ENCODE data around the gene NDRG4.

The NDRG4 gene, protein sequence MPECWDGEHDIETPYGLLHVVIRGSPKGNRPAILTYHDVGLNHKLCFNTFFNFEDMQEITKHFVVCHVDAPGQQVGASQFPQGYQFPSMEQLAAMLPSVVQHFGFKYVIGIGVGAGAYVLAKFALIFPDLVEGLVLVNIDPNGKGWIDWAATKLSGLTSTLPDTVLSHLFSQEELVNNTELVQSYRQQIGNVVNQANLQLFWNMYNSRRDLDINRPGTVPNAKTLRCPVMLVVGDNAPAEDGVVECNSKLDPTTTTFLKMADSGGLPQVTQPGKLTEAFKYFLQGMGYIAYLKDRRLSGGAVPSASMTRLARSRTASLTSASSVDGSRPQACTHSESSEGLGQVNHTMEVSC

DNA sequence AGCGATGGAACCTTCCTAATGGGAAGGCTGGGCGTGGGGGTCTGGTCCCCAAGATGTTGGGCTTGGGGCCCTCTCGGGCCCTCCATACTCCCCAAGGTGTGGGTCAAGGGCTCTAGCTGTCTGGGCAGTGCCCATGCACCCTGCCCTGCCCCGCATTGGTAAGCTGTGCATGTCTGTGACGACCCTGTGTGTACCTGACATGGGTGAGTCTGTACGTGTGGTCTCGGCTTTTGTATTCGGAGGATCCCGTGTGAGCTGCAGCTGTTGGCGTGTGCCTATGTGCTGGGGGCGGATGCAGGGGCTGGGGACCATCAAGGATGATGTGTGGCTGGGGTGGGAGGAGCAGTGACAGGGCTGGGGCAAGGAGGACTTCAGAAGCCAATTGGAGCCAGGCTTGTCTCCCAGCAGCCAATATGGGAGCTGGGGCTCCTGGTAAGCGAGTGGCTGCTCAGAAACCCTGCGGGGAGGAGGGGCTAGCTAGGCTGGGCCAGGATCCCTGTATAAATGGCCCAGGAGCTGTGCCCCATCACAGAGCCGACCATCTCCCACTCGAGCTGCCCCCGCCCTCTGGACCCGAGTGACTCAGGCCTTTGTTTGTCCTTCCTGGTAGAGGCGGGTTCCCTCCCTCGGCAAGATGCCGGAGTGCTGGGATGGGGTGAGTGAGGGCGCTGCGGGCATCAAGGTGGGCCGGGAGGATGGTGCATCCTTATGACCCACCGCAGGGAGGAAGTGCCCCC is at the start of gene NDRG4:
NDRG4 (plus strand) TSS at position 529 of the 737 bp plus-strand sequence; CDS start at position 635, 106 bp downstream.
- Histone ChIP-seq H3K4me2 (ENCODE audit: low read length) (peak within 1 kb of the TSS; percentile 80), H3K27ac (ENCODE audit: low read depth, low read length) (no peak within 1 kb of the TSS), H3K9me2 (replicated peaks; ENCODE audit: control insufficient read depth, low read length) (no peaks in the 10 kb centered on the region), H3K4me3 (ENCODE audit: low read length) (peak within 1 kb of the TSS; percentile 63), H3F3A (ENCODE audit: control insufficient read depth, insufficient read depth) (0 out of 2 replicates have a peak, but pooled peaks cover 3% of the 10 kb centered on the region), H3K4me1 (ENCODE audit: control insufficient read depth, low read length) (peaks cover 20% of the 10 kb centered on the region), H3K27me3 (ENCODE audit: control insufficient read depth, low read length) (peaks cover 28% of the 10 kb centered on the region), H3K36me3 (ENCODE audit: control insufficient read depth, low read length) (no peaks in the 10 kb centered on the region), H4K20me1 (ENCODE audit: control insufficient read depth, insufficient read depth, low read depth, low read length) (peaks cover 4% of the 10 kb centered on the region; the same call in 1 of the 2 replicates), H3K9me3 (ENCODE audit: control insufficient read depth, insufficient read depth, low read length) (no peaks in the 10 kb centered on the region), H3K79me2 (ENCODE audit: control insufficient read depth, low read length) (no peaks in the 10 kb centered on the region)
- TF ChIP-seq, protein P1, sequence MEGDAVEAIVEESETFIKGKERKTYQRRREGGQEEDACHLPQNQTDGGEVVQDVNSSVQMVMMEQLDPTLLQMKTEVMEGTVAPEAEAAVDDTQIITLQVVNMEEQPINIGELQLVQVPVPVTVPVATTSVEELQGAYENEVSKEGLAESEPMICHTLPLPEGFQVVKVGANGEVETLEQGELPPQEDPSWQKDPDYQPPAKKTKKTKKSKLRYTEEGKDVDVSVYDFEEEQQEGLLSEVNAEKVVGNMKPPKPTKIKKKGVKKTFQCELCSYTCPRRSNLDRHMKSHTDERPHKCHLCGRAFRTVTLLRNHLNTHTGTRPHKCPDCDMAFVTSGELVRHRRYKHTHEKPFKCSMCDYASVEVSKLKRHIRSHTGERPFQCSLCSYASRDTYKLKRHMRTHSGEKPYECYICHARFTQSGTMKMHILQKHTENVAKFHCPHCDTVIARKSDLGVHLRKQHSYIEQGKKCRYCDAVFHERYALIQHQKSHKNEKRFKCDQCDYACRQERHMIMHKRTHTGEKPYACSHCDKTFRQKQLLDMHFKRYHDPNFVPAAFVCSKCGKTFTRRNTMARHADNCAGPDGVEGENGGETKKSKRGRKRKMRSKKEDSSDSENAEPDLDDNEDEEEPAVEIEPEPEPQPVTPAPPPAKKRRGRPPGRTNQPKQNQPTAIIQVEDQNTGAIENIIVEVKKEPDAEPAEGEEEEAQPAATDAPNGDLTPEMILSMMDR (IDR thresholded peaks at IDR 0.05; ENCODE audit: low read depth, low read length, poor library complexity, severe bottlenecking), result no peak
- no peak for TF ChIP-seq EZH2phosphoT487 (IDR thresholded peaks at IDR 0.05; ENCODE audit: borderline replicate concordance, low read length)

DNA sequence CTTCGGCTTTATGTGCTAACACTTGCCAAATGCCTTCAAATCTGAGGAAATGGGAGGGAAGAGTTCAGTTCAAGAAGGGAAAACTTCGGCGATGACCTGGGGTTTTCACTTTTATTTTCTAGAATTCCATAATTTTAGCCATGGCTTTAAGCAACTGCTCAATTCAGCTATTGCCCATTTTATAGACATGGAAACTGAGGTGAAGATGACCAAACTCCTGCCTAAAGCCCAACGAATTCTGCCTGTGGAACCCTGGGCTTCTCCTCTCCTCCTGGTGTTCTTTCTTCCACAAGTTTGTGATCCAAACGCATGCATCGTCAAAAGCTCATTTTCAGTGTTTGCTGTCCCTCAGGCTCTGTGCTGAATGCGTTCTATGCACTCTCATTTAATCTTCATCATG is 49.4 kb upstream of the NDRG4 start:
- no peak overlapping the region for H3K4me2 ChIP-seq (ENCODE audit: low read length)

DNA sequence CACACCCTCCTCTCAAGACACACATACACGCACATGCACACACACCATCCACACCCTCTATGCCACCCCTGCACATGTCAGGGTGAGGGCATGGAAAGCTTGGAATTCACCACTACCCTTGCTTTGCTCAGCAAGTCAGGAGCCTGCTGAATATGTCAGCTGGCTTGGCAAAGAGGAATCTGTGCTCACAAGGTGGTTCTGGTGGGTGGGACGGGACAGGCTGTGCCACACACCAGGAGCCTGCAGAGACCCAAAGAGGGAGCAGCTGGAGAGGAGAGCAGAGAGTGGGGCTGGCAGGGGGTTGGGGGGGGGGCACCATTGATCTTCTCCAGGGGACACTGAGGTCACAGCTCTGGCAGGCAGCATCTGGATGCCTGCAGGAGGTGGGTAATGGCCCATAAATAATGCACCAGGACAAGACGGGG is 48.7 kb upstream of the NDRG4 start:
- Histone ChIP-seq H4K20me1 (ENCODE audit: control insufficient read depth, insufficient read depth, low read depth, low read length) (no peaks in the 10 kb centered on the region), H3K27ac (ENCODE audit: low read depth, low read length) (no peak overlapping the region), H3F3A (ENCODE audit: control insufficient read depth, insufficient read depth) (no peaks in the 10 kb centered on the region; the same call in 1 of the 2 replicates), H3K4me1 (ENCODE audit: control insufficient read depth, low read length) (no peaks in the 10 kb centered on the region), H3K9me3 (ENCODE audit: control insufficient read depth, insufficient read depth, low read length) (no peaks in the 10 kb centered on the region), H3K4me3 (ENCODE audit: low read length) (no peak overlapping the region), H3K79me2 (ENCODE audit: control insufficient read depth, low read length) (no peaks in the 10 kb centered on the region), H3K9me2 (replicated peaks; ENCODE audit: control insufficient read depth, low read length) (no peaks in the 10 kb centered on the region), H3K36me3 (ENCODE audit: control insufficient read depth, low read length) (0 out of 2 replicates have a peak, but pooled peaks cover 2% of the 10 kb centered on the region), H3K27me3 (ENCODE audit: control insufficient read depth, low read length) (no peaks in the 10 kb centered on the region), H3K4me2 (ENCODE audit: low read length) (no peak overlapping the region)
- TF ChIP-seq, protein P1 (IDR thresholded peaks at IDR 0.05; ENCODE audit: low read depth, low read length, poor library complexity, severe bottlenecking), result no peak
- TF ChIP-seq EZH2phosphoT487 (IDR thresholded peaks at IDR 0.05; ENCODE audit: borderline replicate concordance, low read length), result no peak

More for the DNA sequence above, 49.4 kb upstream of the NDRG4 start:
- Histone ChIP-seq H4K20me1 (ENCODE audit: control insufficient read depth, insufficient read depth, low read depth, low read length) (no peaks in the 10 kb centered on the region), H3K79me2 (ENCODE audit: control insufficient read depth, low read length) (no peaks in the 10 kb centered on the region), H3K4me3 (ENCODE audit: low read length) (no peak overlapping the region), H3K36me3 (ENCODE audit: control insufficient read depth, low read length) (0 out of 2 replicates have a peak, but pooled peaks cover 2% of the 10 kb centered on the region), H3K9me2 (replicated peaks; ENCODE audit: control insufficient read depth, low read length) (no peaks in the 10 kb centered on the region), H3F3A (ENCODE audit: control insufficient read depth, insufficient read depth) (no peaks in the 10 kb centered on the region; the same call in 1 of the 2 replicates), H3K27me3 (ENCODE audit: control insufficient read depth, low read length) (no peaks in the 10 kb centered on the region), H3K9me3 (ENCODE audit: control insufficient read depth, insufficient read depth, low read length) (no peaks in the 10 kb centered on the region), H3K4me1 (ENCODE audit: control insufficient read depth, low read length) (no peaks in the 10 kb centered on the region), H3K27ac (ENCODE audit: low read depth, low read length) (no peak overlapping the region)
- TF ChIP-seq, protein P1 (IDR thresholded peaks at IDR 0.05; ENCODE audit: low read depth, low read length, poor library complexity, severe bottlenecking), result no peak
- no peak for TF ChIP-seq EZH2phosphoT487 (IDR thresholded peaks at IDR 0.05; ENCODE audit: borderline replicate concordance, low read length)

Data from DOHH2 (cell line).